Thyroid gland (tissue), 4 donors: ENCODE results near the gene TNIP3. TPM values are rescaled to one million over a fixed set of nuclear protein-coding genes. Genes with fewer than 3 reads are reported as not detected.
"Not testable (repeated sequence)": the region's sequence is repeated elsewhere in the genome, so short reads cannot be mapped to it uniquely, and the experiment has no call there.

Experiments
- DNase-seq, 2 donors: peaks; one replicate each; pipeline ENCODE4 v3.0.0-alpha.2; 2019
- H3K27ac ChIP-seq, 3 donors: fragments of 200-600 bp; sonication (generic); 1 replicate in 2 of 3; 2 replicates in 1 of 3; pipeline ENCODE4 v1.5.1; 2016 to 2019; ENCODE audit warnings: mild to moderate bottlenecking in 1 of 3, moderate library complexity in 1 of 3
- H3K27me3 ChIP-seq: fragments of 200-600 bp; sonication (generic); one replicate; pipeline ENCODE4 v1.5.1; 2019
- H3K36me3 ChIP-seq, 2 donors: fragments of 200-600 bp; sonication (generic); one replicate each; pipeline ENCODE4 v1.5.1; 2016 to 2019
- H3K4me1 ChIP-seq, 2 donors: fragments of 200-600 bp; sonication (generic); one replicate each; pipeline ENCODE4 v1.5.1; 2017 to 2019
- H3K4me3 ChIP-seq, 3 donors: fragments of 200-600 bp; sonication (generic); replicated peaks in 1 of 3; 1 replicate in 2 of 3; 2 replicates in 1 of 3; pipeline ENCODE4 v1.5.1; 2016; ENCODE audit warnings: mild to moderate bottlenecking in 1 of 3
- H3K9me3 ChIP-seq: fragments of 200-600 bp; sonication (generic); one replicate; pipeline ENCODE4 v1.5.1; 2017
- POLR2A ChIP-seq, 2 donors: fragments of 450-650 bp; IDR thresholded peaks; one replicate each; pipeline ENCODE4 v1.6.1; 2017; ENCODE audit warnings: antibody characterized with exemption in 2 of 2, mild to moderate bottlenecking in 2 of 2, moderate library complexity in 1 of 2
- WGBS, 2 donors: methylation state at CpG; one replicate each; pipeline ENCODE4 v1.1.5; 2017; 5-methylcytosine and 5-hydroxymethylcytosine counted together
- intact Hi-C: fragments of 100-400 bp; cut with DNase I; formaldehyde crosslinking; loops from one replicate; pipeline ENCODE4 v1.15.1; 2023
- total RNA-seq, 4 donors: library from RNA; depleted of rRNA; stranded (reverse); fragments of >200 nt; gene quantifications; one replicate each; pipeline ENCODE4 v1.2.3, GENCODE V29; 2016
- TF ChIP-seq, protein P1 (sequence below), 6 experiments: fragments of 200-600 bp in 3 of 6; fragments of 450-650 bp in 3 of 6; sonication (generic) in 3 of 6; IDR thresholded peaks; one replicate each; pipeline ENCODE4 v1.5.1; 2016 to 2019; ENCODE audit warnings: antibody characterized with exemption in 6 of 6, mild to moderate bottlenecking in 2 of 6, inconsistent platforms in 1 of 6, moderate library complexity in 1 of 6

The TNIP3 gene, protein sequence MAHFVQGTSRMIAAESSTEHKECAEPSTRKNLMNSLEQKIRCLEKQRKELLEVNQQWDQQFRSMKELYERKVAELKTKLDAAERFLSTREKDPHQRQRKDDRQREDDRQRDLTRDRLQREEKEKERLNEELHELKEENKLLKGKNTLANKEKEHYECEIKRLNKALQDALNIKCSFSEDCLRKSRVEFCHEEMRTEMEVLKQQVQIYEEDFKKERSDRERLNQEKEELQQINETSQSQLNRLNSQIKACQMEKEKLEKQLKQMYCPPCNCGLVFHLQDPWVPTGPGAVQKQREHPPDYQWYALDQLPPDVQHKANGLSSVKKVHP
- total RNA-seq = not detected

DNA sequence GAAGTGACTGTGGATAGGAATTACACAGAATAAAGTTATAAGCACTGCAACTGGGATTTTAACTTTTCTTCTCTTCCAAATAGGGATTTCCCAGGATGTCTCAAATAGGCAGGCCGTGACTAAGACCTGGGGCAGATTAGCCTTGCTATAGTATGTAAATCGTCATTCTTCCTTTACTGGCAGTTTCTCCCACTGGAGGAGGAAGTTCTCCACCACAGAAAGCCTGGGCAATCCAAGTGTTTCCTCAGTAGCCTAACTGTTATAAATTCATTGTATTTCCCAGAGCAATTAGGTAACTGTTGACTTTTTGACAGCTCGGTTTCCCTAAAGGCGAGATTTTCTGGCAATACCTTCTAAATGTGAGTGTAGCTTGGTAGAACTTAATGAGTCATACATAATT is at the start of gene TNIP3:
TSS of gene TNIP3 (minus strand) at position 31 of the 400 bp plus-strand sequence. CDS start 196 bp downstream, outside the sequence.
- H3K27me3 ChIP-seq = no peaks in the 10 kb centered on the region
- TF ChIP-seq, protein P1, sequence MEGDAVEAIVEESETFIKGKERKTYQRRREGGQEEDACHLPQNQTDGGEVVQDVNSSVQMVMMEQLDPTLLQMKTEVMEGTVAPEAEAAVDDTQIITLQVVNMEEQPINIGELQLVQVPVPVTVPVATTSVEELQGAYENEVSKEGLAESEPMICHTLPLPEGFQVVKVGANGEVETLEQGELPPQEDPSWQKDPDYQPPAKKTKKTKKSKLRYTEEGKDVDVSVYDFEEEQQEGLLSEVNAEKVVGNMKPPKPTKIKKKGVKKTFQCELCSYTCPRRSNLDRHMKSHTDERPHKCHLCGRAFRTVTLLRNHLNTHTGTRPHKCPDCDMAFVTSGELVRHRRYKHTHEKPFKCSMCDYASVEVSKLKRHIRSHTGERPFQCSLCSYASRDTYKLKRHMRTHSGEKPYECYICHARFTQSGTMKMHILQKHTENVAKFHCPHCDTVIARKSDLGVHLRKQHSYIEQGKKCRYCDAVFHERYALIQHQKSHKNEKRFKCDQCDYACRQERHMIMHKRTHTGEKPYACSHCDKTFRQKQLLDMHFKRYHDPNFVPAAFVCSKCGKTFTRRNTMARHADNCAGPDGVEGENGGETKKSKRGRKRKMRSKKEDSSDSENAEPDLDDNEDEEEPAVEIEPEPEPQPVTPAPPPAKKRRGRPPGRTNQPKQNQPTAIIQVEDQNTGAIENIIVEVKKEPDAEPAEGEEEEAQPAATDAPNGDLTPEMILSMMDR (IDR thresholded peaks at IDR 0.05) = no peak
- no peak for TF ChIP-seq POLR2A (IDR thresholded peaks at IDR 0.05)
- no peak for DNase-seq
- 81% methylated on average over 4 of the region's 4 CpGs for WGBS, 2 donors
- no peak within 1 kb of the TSS for H3K27ac ChIP-seq
- no peak within 1 kb of the TSS for H3K4me3 ChIP-seq
- H3K9me3 ChIP-seq = no peaks in the 10 kb centered on the region
- H3K36me3 ChIP-seq = no peaks in the 10 kb centered on the region
- H3K4me1 ChIP-seq = no peaks in the 10 kb centered on the region
- intact Hi-C loops = no loop called here

DNA sequence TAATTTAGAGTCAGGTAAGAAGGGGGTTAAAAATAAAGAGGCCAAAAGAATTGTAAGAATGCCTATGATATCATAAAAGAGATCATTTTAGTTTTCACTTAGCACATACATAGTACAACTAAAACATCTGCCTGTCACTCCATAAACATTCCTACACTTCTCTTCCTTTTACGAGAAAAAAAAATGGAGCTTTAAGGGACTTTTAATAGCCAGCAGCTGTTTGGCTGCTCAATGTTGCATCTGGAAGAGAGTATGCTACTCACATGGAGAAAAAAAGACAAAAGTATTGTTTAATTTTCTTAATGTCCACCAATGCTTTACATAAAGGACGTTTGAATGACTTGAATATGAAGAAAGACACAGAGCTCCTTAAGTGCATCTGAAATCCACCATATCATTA is 48.7 kb upstream of the TNIP3 start:
- Histone ChIP-seq H3K9me3 (no peaks in the 10 kb centered on the region), H3K4me3 (no peak overlapping the region), H3K36me3 (no peaks in the 10 kb centered on the region), H3K27me3 (no peaks in the 10 kb centered on the region), H3K4me1 (no peaks in the 10 kb centered on the region), H3K27ac (no peak overlapping the region)
- no peak for DNase-seq
- intact Hi-C loops = no loop called here
- WGBS, 2 donors = 55 to 60% methylated on average over 2 of the region's 2 CpGs
- no peak for TF ChIP-seq POLR2A (IDR thresholded peaks at IDR 0.05)
- TF ChIP-seq, protein P1 (IDR thresholded peaks at IDR 0.05) = no peak

DNA sequence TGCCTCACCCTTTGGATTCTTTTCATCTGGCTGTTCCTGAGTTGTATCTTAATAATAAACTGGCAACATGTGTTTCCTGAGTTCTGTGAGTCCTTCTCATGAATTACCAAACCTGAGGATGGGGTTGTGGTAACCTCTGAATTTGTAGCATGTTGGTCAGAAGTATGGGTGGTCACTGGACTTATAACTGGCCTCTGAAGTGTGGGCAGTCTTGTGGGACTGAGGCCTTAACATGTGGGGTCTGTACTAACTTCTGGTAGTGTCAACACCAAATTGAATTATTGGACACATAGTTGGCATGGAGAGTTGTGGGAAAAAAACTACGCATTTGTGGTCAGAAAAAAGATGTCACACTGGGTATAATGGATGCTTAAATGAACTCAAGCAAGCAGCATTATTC is 45.0 kb upstream of the TNIP3 start:
- no peak overlapping the region for H3K27ac ChIP-seq
- H3K27me3 ChIP-seq = no peaks in the 10 kb centered on the region
- no peak overlapping the region for H3K4me3 ChIP-seq
- no peaks in the 10 kb centered on the region for H3K9me3 ChIP-seq
- intact Hi-C loops = no loop called here
- H3K4me1 ChIP-seq = no peaks in the 10 kb centered on the region
- no peak for DNase-seq
- TF ChIP-seq, protein P1 (IDR thresholded peaks at IDR 0.05) = no peak
- TF ChIP-seq POLR2A (IDR thresholded peaks at IDR 0.05) = no peak
- H3K36me3 ChIP-seq = no peaks in the 10 kb centered on the region
- 88 to 97% methylated on average over 1 of the region's 1 CpG for WGBS, 2 donors

DNA sequence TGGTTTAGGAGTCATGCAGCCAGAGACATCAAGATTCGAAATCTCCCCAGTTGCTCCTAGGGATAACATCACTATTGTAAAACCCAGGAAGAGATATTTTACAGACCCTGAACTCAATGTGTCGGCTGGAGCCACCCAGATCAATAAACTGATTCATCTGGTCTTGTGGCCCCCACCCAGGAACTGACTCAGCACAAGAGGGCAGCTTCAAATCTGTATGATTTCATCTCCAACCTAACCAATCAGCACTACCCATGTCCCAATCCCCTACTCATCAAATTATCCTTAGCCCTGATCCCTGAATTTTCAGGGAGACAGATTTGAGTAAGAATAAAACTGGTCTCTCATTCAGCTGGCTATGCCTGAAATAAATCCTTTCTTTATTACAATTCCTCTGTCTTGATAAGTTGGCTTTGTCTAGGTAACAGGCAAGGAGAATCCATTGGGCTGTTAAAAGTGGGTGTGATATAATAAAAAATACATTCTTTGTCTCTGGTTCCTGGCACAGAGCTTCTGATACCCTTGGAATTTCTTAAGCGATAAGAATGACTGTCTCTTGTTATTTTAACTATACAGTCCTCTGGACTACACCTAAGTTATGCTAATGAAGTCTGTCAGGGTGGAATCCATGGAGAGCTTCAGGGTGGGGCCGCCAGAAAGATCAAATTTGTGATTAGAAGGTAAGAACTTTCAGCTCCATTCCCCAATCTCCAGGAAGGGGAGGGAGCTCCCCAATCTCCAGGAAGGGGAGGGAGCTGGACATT is 44.3 kb upstream of the TNIP3 start:
- H3K27me3 ChIP-seq = no peaks in the 10 kb centered on the region
- H3K36me3 ChIP-seq = no peaks in the 10 kb centered on the region
- H3K4me1 ChIP-seq = no peaks in the 10 kb centered on the region
- no peak for DNase-seq
- TF ChIP-seq, protein P1 (IDR thresholded peaks at IDR 0.05) = no peak
- TF ChIP-seq POLR2A (IDR thresholded peaks at IDR 0.05) = no peak
- no peaks in the 10 kb centered on the region for H3K9me3 ChIP-seq
- intact Hi-C loops = no loop called here
- no peak overlapping the region for H3K4me3 ChIP-seq
- H3K27ac ChIP-seq = no peak overlapping the region
- 87 to 89% methylated on average over 4 of the region's 4 CpGs for WGBS, 2 donors

DNA sequence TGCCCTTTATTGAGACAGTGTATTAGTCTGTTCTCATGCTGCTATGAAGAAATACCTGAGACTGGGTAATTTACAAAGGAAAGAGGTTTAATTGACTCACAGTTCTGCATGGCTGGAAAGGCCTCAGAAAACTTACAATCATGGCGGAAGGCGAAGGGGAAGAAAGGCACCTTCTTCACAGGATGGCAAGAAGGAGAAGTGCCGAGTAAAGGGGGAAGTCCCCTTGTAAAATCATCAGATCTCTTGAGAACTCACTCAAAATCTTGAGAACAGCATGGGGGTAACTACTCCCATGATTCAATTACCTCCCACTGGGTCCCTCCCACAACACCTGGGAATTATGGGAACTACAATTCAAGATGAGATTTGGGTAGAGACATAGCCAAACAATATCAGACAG is 41.7 kb upstream of the TNIP3 start:
- H3K27ac ChIP-seq, H3K4me1 ChIP-seq, H3K27me3 ChIP-seq, H3K4me3 ChIP-seq, H3K9me3 ChIP-seq, DNase-seq, H3K36me3 ChIP-seq, intact Hi-C loops: not testable (repeated sequence)
- WGBS, 2 donors = 71 to 79% methylated on average over 3 of the region's 3 CpGs
